ENCODE results near the gene CPB1.

CPB1 gene

GRCh38 chr3:148839805-148840204, 12.2 kb downstream of the CPB1 start:
- no peak for DNase-seq

GRCh38 chr3:148840451-148840850, 12.8 kb downstream of the CPB1 start:
- DNase-seq: no peak

DNA sequence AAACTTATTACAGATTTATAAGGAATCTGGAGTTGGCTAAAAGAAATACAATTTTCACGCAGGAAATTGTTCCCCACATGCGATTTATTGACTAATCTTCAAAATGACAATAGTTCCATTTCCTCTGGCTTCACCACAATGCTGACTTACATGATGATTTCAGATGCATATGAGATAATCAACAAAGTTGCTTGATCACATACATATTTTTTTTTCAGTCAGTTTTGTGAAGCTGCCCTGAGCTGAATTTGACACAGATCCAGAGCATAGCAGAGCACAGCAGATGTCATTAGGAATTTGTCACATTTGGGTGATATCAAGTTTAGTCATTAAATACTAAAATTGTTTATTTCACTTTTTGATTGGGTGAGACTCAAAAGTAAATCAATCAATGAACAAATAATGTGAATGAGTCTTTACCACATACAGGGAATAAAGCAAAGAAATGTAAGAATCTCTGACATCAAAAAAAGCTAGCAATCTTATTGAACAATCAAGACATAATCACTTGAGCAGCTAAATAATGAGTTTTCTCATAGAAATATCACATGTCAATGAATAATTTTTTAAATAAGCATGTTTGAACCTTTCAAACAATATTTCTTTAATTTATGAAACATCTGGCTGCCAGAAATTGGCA, 18.3 kb downstream of the CPB1 start:
- no peak for DNase-seq

- DNase-seq: no peak
Measured at GRCh38 chr3:148847351-148847750, 19.7 kb downstream of the CPB1 start.

DNA sequence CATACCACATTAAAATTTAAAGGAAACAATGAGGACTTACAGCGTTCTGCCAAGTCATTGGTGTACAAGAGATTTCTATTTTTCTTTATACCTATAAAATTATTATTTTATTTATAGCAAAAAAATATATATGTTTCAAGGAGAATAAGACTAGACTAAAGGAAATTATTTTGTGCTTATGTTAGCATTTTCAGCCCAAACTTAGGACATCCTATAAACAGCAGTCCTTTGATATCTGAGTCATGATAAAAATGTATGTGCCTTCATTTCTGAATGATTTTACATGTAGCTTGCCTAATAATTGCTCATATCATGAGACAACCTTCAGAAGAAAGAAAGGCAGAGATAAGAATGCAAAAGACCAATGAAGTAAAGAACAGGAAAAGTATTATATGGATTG, 20.8 kb downstream of the CPB1 start:
- no peak for DNase-seq

DNA sequence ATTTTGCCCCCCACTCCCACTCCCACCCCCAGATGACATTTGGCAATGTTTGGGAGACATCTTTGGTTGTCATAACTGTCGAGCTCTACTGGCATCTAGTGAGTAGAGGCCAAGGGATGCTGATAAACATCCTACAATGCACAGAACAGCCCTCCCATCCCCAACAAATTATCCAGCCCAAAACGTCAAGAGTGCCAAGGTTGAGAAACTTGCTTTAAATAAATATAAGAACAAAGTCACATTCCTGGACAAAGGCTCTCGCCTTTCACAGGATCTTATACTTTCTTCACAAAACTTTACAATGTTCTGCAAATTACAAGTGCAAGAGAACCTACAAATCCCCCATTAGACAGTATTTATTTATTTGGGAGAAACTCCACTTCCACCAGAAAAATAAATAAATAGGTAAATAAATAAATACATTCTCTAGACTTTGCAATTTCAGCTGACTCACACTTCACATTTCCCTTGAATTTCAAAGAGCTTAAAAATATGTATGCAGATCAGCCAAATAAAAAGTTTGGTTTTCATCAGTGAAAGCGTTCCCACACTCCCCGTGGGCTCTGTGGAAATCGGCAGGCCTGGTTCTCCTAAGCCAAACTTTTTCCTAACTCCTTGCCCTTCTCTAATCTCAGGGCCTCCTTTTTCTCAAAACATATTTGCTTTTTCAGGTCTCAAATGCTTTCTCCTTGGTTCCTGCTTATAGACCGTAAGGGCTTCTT, 24.8 kb downstream of the CPB1 start:
- DNase-seq: no peak

- DNase-seq: no peak
Measured at GRCh38 chr3:148853076-148853475, 25.5 kb downstream of the CPB1 start.

DNA sequence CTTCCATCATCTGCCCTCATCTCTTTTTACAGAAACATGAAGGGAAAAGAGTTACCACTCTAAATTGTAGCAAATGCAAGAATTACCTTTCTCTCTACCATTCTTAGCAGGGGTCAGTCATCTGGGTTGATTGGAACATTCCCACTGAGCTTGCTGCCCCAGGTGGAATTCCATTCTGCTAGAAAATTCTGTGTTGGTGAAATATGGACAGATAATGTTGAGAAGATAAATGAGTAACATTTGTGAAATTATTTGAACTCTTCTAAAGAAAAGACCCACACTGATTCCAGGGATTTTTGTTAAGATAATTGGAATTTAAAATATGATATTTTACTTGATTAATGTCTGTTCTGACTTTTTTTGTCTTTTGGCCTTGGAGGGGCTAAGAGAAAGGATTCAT, 26.4 kb downstream of the CPB1 start:
- DNase-seq: no peak

GRCh38 chr3:148856384-148856783, 28.8 kb downstream of the CPB1 start:
- DNase-seq: no peak

DNA sequence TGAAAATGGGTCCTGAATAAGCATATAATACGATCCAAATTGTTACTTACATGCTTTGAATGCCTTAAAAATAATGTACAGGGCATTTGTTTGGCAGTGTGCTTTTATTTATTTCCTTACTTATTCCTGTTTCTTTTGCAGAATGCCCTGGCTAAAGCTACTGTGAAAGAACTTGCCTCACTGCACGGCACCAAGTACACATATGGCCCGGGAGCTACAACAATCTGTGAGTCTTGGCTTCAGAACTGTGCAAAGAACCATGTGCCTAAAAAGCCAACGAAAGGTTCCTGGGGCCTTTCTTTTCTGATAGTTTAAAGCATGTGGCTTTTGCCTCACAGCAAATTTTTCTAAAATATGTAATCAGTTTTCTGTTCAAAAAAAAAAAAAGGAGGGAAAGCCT, 29.7 kb downstream of the CPB1 start:
- DNase-seq: no peak

- DNase-seq: no peak
Measured at GRCh38 chr3:148861277-148861869, 33.8 kb downstream of the CPB1 start.

GRCh38 chr3:148863297-148863696, 35.7 kb downstream of the CPB1 start:
- no peak for DNase-seq

DNA sequence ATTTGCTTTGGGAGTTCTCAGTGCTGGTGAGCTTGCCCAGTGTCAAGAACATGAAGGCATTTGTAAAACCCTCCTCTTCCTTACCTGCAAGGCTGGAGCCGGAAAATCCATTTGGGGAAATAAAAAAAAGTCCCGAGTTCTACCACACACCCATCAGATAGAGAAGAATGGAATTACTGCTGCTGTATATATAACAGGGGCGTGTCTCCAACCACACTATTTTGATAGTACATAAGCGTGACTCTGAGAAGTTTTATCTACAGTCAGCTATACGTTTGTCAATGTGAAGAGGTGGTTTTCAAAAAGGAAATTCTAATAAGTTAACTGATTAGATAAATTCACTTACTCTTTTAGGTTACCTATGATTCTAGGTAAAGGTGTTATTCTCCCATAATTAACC, 36.2 kb downstream of the CPB1 start:
- DNase-seq: no peak

- no peak for DNase-seq
Measured at GRCh38 chr3:148865049-148865448, 37.4 kb downstream of the CPB1 start, which contains the start of gene CPA3. CPA3 (plus strand) TSS chr3:148865296; CDS start chr3:148865308, 12 bp downstream.

DNA sequence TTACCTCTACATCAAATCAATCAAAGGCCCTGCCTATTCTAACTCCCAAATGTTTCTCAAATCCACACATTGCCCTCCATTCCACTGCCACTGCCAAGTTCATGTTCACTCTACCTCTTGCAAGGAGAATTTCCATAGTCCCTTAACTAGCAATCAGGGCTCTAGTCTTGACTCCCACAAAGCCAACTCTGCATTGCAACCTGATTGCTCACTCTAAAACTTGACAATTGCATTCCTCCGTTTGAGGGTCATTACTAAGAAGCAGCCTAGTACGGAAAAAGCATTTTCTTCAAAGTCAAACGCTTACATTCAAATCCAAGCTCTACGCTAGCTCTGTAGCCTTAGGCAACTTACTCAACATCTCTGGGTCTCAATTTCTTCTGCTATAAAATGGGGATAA, 38.6 kb downstream of the CPB1 start:
- no peak for DNase-seq

- no peak for DNase-seq
Measured at GRCh38 chr3:148873270-148873927, 45.8 kb downstream of the CPB1 start.

GRCh38 chr3:148873977-148874376, 46.4 kb downstream of the CPB1 start:
- no peak for DNase-seq

DNA sequence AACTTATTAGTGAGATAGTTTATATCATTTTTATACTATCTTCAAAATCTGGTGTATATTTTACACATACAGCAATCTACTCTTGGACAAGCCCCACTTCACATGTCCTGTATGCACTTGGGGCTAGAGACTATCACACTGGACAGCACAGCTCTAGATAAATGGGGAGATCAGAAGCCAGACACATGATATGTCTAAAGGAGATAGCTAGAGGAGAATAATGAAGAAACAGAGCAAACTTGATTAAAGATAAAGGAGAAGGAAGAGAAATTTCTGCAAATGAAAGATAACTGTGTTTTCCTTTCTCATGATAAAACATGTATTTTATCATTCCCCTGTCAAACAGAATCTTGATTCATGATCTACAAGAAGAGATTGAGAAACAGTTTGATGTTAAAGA, 50.5 kb downstream of the CPB1 start:
- DNase-seq: no peak

GRCh38 chr3:148879256-148879655, 51.6 kb downstream of the CPB1 start:
- DNase-seq: no peak

- no peak for DNase-seq
Measured at GRCh38 chr3:148880681-148881080, 53.1 kb downstream of the CPB1 start.

- DNase-seq: no peak
Measured at GRCh38 chr3:148881286-148881685, 53.7 kb downstream of the CPB1 start.

DNA sequence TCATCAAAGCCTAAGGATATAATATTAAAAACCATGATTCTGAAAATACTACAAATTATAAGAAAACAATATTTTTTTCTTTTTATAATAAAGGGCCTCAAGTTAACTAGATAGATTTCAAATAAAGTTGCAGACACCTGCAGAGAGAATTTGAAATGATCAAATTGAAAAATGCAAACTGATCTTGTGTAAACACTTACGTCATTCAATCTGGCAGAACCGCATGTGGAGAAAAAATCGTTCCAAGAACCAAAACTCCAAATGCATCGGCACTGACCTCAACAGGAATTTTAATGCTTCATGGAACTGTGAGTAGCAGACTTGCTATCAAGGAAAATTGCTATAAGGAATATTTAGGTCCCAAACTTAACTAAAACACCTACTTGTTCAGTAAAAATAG, 54.7 kb downstream of the CPB1 start:
- DNase-seq: no peak

DNA sequence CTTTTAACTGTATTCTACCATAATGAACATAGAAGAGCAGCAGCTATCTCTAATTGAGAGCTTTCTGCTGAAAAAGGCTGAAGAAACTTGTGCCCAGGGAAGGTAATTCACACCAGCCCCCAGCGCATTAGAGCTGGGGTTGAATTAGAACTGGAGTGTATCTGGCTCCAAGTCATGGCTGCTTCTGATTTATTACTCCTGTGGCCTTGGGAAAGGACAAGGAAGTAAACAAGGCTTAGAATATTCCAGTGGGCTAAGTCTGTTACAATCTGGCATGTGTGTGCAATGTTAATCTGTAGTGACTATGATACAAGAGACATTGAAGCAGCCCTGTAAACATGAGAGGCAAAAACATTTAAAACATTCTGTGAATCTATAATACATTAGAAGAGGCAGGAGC, 55.6 kb downstream of the CPB1 start:
- no peak for DNase-seq

GRCh38 chr3:148884261-148884660, 56.6 kb downstream of the CPB1 start:
- no peak for DNase-seq
